K562 (cell line): ENCODE data around the gene ITPKB. TPM values are rescaled to one million over a fixed set of nuclear protein-coding genes. Genes with fewer than 3 reads are reported as not detected.

Source experiments
- ATAC-seq: fragments of 200-7000 bp; cut with Tn5 transposase; 3 replicates; pipeline ENCODE4 v1.9.1; 2020; ENCODE audit warnings: moderate library complexity
- BruUV-seq: library from RNA; stranded (reverse); fragments of 400-500 nt; replicated peaks from 2 replicates; lab custom pipeline; 2021; lab: Mats Ljungman, UMichigan
- CTCF ChIA-PET: fragments of 300-600 bp; formaldehyde crosslinking; extraction: SDS; loops from one replicate; lab custom pipeline; 2021; ENCODE audit warnings: low intra/inter-chr PET ratio; lab: Yijun Ruan, JAX
- POLR2A ChIA-PET: fragments of 300-600, 350-650 bp; sonication (Branson Sonifier 250); formaldehyde crosslinking; extraction: SDS; loops from one replicate; lab custom pipeline; 2021; ENCODE audit warnings: antibody characterized with exemption, inconsistent platforms; lab: Yijun Ruan, JAX
- DNase-seq, 4 experiments: peaks; one replicate each; pipeline versions ENCODE4 v3.0.0 to v3.0.0-alpha.2; 2011 to 2018; ENCODE audit warnings: low spot score in 3 of 4, mixed read lengths in 3 of 4; ENCODE audit errors: extremely low read depth in 1 of 4
- FAIRE-seq: peaks from 2 replicates; lab custom pipeline; 2011; peaks lifted over from hg19 to GRCh38; lab: Jason Lieb, UNC
- H2AFZ ChIP-seq: 2 replicates; pipeline ENCODE4 v1.6.0; 2011; ENCODE audit warnings: low read depth, low read length, control low read depth, inconsistent platforms
- H3K27ac ChIP-seq: fragments of 200-600 bp; 3 replicates; pipeline ENCODE4 v1.8.0; 2011; ENCODE audit warnings: low read depth, mild to moderate bottlenecking, control low read depth, inconsistent platforms, low read length, moderate library complexity, mixed read lengths; ENCODE audit errors: extremely low read depth
- H3K27me3 ChIP-seq, 2 experiments: fragments of 300-600 bp in 1 of 2; 2 replicates in 1 of 2; 3 replicates in 1 of 2; pipeline versions ENCODE4 v1.6.0 to v1.8.0; 2011; ENCODE audit warnings: inconsistent platforms in 2 of 2, low read length in 2 of 2, mild to moderate bottlenecking in 1 of 2, mixed read lengths in 1 of 2, moderate library complexity in 1 of 2; ENCODE audit not compliant: control insufficient read depth in 2 of 2, insufficient read depth in 2 of 2
- H3K36me3 ChIP-seq: fragments of 300-600 bp; 3 replicates; pipeline ENCODE4 v1.8.0; 2011; ENCODE audit warnings: mild to moderate bottlenecking, low read length, inconsistent platforms; ENCODE audit not compliant: control insufficient read depth, insufficient read depth
- H3K4me1 ChIP-seq, 2 experiments: fragments of 200-600 bp in 1 of 2; replicated peaks in 1 of 2; 2 replicates in 1 of 2; 3 replicates in 1 of 2; pipeline versions ENCODE4 v1.5.1 to v1.8.0; 2011; ENCODE audit warnings: inconsistent platforms in 2 of 2, low read length in 2 of 2, mild to moderate bottlenecking in 1 of 2, mixed read lengths in 1 of 2, moderate library complexity in 1 of 2; ENCODE audit not compliant: control insufficient read depth in 2 of 2, insufficient read depth in 2 of 2
- H3K4me2 ChIP-seq: 2 replicates; pipeline ENCODE4 v1.6.1; 2011; ENCODE audit warnings: low read length, control low read depth, inconsistent platforms, mixed read lengths; ENCODE audit not compliant: insufficient read depth
- H3K4me3 ChIP-seq: fragments of 200-600 bp; sonication (generic), shearing (Covaris generic); 2 replicates; pipeline ENCODE4 v1.5.1; 2016; ENCODE audit warnings: control low read depth, inconsistent platforms
- H3K79me2 ChIP-seq: fragments of 200-600 bp; 3 replicates; pipeline ENCODE4 v1.8.0; 2011; ENCODE audit warnings: low read length, inconsistent platforms; ENCODE audit not compliant: control insufficient read depth, insufficient read depth
- H3K9ac ChIP-seq, 2 experiments: 2 replicates each; pipeline versions ENCODE4 v1.6.0 to v1.6.1; 2011; ENCODE audit warnings: low read depth in 2 of 2, low read length in 2 of 2, control low read depth in 1 of 2, inconsistent platforms in 1 of 2, mild to moderate bottlenecking in 1 of 2, mixed read lengths in 1 of 2; ENCODE audit not compliant: insufficient read depth in 1 of 2
- H3K9me1 ChIP-seq: one replicate; pipeline ENCODE4 v1.6.0; 2011; ENCODE audit warnings: inconsistent platforms, mild to moderate bottlenecking, low read length, moderate library complexity; ENCODE audit not compliant: control insufficient read depth, insufficient read depth
- H3K9me3 ChIP-seq: replicated peaks from 2 replicates; pipeline ENCODE4 v1.5.1; 2011; ENCODE audit warnings: low read depth, low read length, inconsistent platforms; ENCODE audit not compliant: control insufficient read depth, insufficient read depth
- H4K20me1 ChIP-seq: replicated peaks from 2 replicates; pipeline ENCODE4 v1.6.1; 2011; ENCODE audit warnings: low read length, inconsistent platforms, mixed read lengths; ENCODE audit not compliant: control insufficient read depth, insufficient read depth
- CBX8 ChIP-seq: fragments of 200-600 bp; sonication (generic); IDR thresholded peaks from 2 replicates; pipeline ENCODE4 v1.6.1; 2012; ENCODE audit warnings: borderline replicate concordance, mixed run types, low read depth, mild to moderate bottlenecking, moderate library complexity, mixed read lengths, low read length, control low read depth, inconsistent platforms; ENCODE audit not compliant: poor library complexity, severe bottlenecking; ENCODE audit errors: extremely low read depth
- HNRNPL ChIP-seq: fragments of 200-400 bp; formaldehyde crosslinking; IDR thresholded peaks from 2 replicates; pipeline ENCODE4 v1.6.1; 2017; ENCODE audit warnings: low read depth, mild to moderate bottlenecking, low read length
- L3MBTL2 ChIP-seq: fragments of 450-650 bp; IDR thresholded peaks from 2 replicates; pipeline ENCODE4 v1.6.1; 2016; ENCODE audit warnings: mild to moderate bottlenecking, moderate library complexity
- PHB ChIP-seq: fragments of 250-450 bp; sonication (Bioruptor Pico); IDR thresholded peaks from 2 replicates; pipeline ENCODE4 v1.5.0; 2021
- THRB ChIP-seq: fragments of 450-650 bp; formaldehyde crosslinking; conservative IDR thresholded peaks from 2 replicates; pipeline ENCODE4 v1.4.0; 2022; ENCODE audit warnings: mild to moderate bottlenecking, missing genetic modification characterization
- ZC3H4 ChIP-seq: sonication (generic); formaldehyde crosslinking; IDR thresholded peaks from 2 replicates; pipeline ENCODE4 v1.9.0; 2021; ENCODE audit warnings: missing genetic modification reagents, borderline replicate concordance
- ZNF224 ChIP-seq: sonication (generic); formaldehyde crosslinking; IDR thresholded peaks from 2 replicates; pipeline ENCODE4 v1.8.0; 2022; ENCODE audit warnings: mild to moderate bottlenecking, missing genetic modification reagents
- WGBS: fragments of 100-300 bp; shearing (Covaris generic); methylation state at CpG from one replicate; pipeline ENCODE4 v1.1.6; 2016; ENCODE audit warnings: low coverage, mixed read lengths; ENCODE audit not compliant: insufficient coverage; ENCODE audit errors: missing lambda C conversion rate; 5-methylcytosine and 5-hydroxymethylcytosine counted together
- in situ Hi-C: fragments of 300-500 bp; cut with MboI; formaldehyde crosslinking; loops from 4 replicates; pipeline ENCODE4 v1.15.0; 2018; ENCODE audit warnings: inconsistent platforms, mixed read lengths
- intact Hi-C: fragments of 100-400 bp; cut with micrococcal nuclease; formaldehyde crosslinking; loops from 2 replicates; pipeline ENCODE4 v1.14.2; 2022
- polyA plus RNA-seq, 8 experiments: library from polyadenylated mRNA; depleted of rRNA in 4 of 8; stranded (reverse) in 5 of 8; unstranded in 3 of 8; fragments of >200 nt; fragmentation: Nextera tagmentation in 2 of 8; fragmentation: Illumina TruSeq in 1 of 8; extraction: Ambion mirVana in 2 of 8; extraction: Trizol in 1 of 8; gene quantifications; 2 replicates each; pipeline versions ENCODE4 v1.2.1 to v1.2.3, GENCODE V29; 2011 to 2014; ENCODE audit warnings: inconsistent platforms in 1 of 8, missing spikeins in 1 of 8
- total RNA-seq, 7 experiments: library from RNA; depleted of rRNA in 6 of 7; stranded (reverse); fragments of >200 nt in 6 of 7; fragmentation: Illumina TruSeq in 2 of 7; extraction: Trizol in 2 of 7; gene quantifications; 2 replicates each; pipeline versions ENCODE4 v1.2.1 to v1.2.3, GENCODE V29; 2011 to 2021; ENCODE audit warnings: low replicate concordance in 1 of 7

The ITPKB gene
- total and polyA plus RNA-seq, 9 of the 15 experiments (the other 6 are each of a cell fraction or from before 2014, with no cell fraction given) = 0.01 to 0.22 TPM; not detected in 7

- DNase-seq = peak in 1 of 4 experiments; percentile 19
- H3K36me3 ChIP-seq = no peaks in the 10 kb centered on the region
- no peak overlapping the region for H3K4me2 ChIP-seq
- H3K9me1 ChIP-seq = no peaks in the 10 kb centered on the region
- FAIRE-seq = no peak
- TF ChIP-seq CBX8 = no peak
- no peak for TF ChIP-seq PHB
- TF ChIP-seq HNRNPL = no peak
- TF ChIP-seq ZNF224 = no peak
- no peak for TF ChIP-seq ZC3H4
- TF ChIP-seq L3MBTL2 = no peak
- TF ChIP-seq THRB (CRISPR knock-in tag) = no peak
- TF ChIP-seq, all 486 proteins: peak for 0
- Histone ChIP-seq H3K9me3 (no peaks in the 10 kb centered on the region), H3K79me2 (no peaks in the 10 kb centered on the region), H2AFZ (no peak overlapping the region), H3K27me3 (peaks cover 31 to 58% of the 10 kb centered on the region in 2 experiments), H3K4me3 (no peak overlapping the region), H3K27ac (no peak overlapping the region), H4K20me1 (no peaks in the 10 kb centered on the region), H3K9ac (no peak overlapping the region), H3K4me1 (peaks cover 4 to 6% of the 10 kb centered on the region in 2 experiments; a peak in 3 of 5 replicates)
- no TSS peak for BruUV-seq
- intact Hi-C loops (loop anchor here (5.0 kb wide), 1 partner anchor 41 kb away; no protein-coding TSS in a partner anchor), in situ Hi-C loops (no loop called here)
- POLR2A ChIA-PET = interaction anchor here (1.1 to 1.3 kb wide), 2 partner anchors 11 to 25 kb away, joined by 3 to 6 read pairs; no protein-coding TSS in a partner anchor
- ATAC-seq = no peak; the same call in 2 of the 3 replicates
- CTCF ChIA-PET = no interaction called here
- 7% methylated on average over 8 of the region's 8 CpGs for WGBS
Observed at GRCh38 chr1:226678701-226679100, 60.4 kb downstream of the ITPKB start.
